Measurements from ENCODE around the gene BCS1L. TPM values are rescaled to one million over a fixed set of nuclear protein-coding genes. Genes with fewer than 3 reads are reported as not detected.
A peak's percentile ranks its signal among the peaks of the same experiment; 100 is the strongest.

BCS1L gene
- total RNA-seq, 2 donors from 2014 or later, result 30.2 to 40.1 TPM

- Histone ChIP-seq H3K4me1 (ENCODE audit: control insufficient read depth in 1 of 2, low read depth in 2 of 2) (peaks cover 3 to 19% of the 10 kb centered on the region in 2 donors), H3K4me3 (peak overlapping the region; percentile 93), H3K36me3 (peaks cover 23% of the 10 kb centered on the region), H3K9me3 (no peaks in the 10 kb centered on the region), H3K27ac (peak overlapping the region; percentile 36 to 54), H3K27me3 (replicated peaks; ENCODE audit: insufficient read depth) (no peaks in the 10 kb centered on the region)
- TF ChIP-seq, protein P1, sequence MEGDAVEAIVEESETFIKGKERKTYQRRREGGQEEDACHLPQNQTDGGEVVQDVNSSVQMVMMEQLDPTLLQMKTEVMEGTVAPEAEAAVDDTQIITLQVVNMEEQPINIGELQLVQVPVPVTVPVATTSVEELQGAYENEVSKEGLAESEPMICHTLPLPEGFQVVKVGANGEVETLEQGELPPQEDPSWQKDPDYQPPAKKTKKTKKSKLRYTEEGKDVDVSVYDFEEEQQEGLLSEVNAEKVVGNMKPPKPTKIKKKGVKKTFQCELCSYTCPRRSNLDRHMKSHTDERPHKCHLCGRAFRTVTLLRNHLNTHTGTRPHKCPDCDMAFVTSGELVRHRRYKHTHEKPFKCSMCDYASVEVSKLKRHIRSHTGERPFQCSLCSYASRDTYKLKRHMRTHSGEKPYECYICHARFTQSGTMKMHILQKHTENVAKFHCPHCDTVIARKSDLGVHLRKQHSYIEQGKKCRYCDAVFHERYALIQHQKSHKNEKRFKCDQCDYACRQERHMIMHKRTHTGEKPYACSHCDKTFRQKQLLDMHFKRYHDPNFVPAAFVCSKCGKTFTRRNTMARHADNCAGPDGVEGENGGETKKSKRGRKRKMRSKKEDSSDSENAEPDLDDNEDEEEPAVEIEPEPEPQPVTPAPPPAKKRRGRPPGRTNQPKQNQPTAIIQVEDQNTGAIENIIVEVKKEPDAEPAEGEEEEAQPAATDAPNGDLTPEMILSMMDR (IDR thresholded peaks at IDR 0.05), result no peak
- DNase-seq (ENCODE audit: low spot score) (no peak), ATAC-seq (ENCODE audit: insufficient number of reproducible peaks, low FRiP score, low read depth) (no peak)
Measured at GRCh38 chr2:218658671-218659257, 719 bp upstream of the BCS1L start.

DNA sequence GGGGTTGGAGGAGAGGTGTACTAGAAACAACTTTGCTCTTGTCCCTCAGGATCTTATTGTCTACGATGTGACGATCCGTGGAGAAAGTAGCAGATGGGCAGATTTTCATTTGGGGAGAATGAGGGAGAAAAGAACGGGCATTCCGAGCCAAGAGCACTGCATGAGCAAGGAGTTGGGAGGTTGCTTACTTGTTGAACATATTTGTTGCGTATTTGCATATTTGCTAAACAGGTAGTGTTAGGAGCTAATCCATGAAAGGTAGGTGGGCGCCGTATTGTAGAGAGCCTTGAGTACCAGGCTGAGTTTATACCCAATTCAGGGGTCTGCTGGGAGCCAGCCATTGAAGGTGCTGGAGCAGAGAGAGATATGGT is 490 bp downstream of the BCS1L start:
- Histone ChIP-seq H3K36me3 (peaks cover 31% of the 10 kb centered on the region), H3K4me1 (ENCODE audit: control insufficient read depth in 1 of 2, low read depth in 2 of 2) (peaks cover 3 to 19% of the 10 kb centered on the region in 2 donors), H3K27me3 (replicated peaks; ENCODE audit: insufficient read depth) (no peaks in the 10 kb centered on the region), H3K9me3 (no peaks in the 10 kb centered on the region), H3K27ac (peak overlapping the region in 1 of 2 donors; percentile 54), H3K4me3 (peak overlapping the region; percentile 93)
- DNase-seq (ENCODE audit: low spot score) (no peak), ATAC-seq (ENCODE audit: insufficient number of reproducible peaks, low FRiP score, low read depth) (no peak)
- TF ChIP-seq, protein P1 (IDR thresholded peaks at IDR 0.05), result no peak

GRCh38 chr2:218662377-218662776 is 2.9 kb downstream of the BCS1L start:
- H3K27me3 ChIP-seq (replicated peaks; ENCODE audit: insufficient read depth), result no peaks in the 10 kb centered on the region
- H3K4me1 ChIP-seq (ENCODE audit: control insufficient read depth in 1 of 2, low read depth in 2 of 2), result peaks cover 3 to 19% of the 10 kb centered on the region in 2 donors
- no peaks in the 10 kb centered on the region for H3K9me3 ChIP-seq
- no peak overlapping the region for H3K27ac ChIP-seq
- ATAC-seq (ENCODE audit: insufficient number of reproducible peaks, low FRiP score, low read depth), result no peak
- H3K36me3 ChIP-seq, result peaks cover 42% of the 10 kb centered on the region
- H3K4me3 ChIP-seq, result no peak overlapping the region
- no peak for DNase-seq (ENCODE audit: low spot score)
- TF ChIP-seq, protein P1 (IDR thresholded peaks at IDR 0.05), result no peak

DNA sequence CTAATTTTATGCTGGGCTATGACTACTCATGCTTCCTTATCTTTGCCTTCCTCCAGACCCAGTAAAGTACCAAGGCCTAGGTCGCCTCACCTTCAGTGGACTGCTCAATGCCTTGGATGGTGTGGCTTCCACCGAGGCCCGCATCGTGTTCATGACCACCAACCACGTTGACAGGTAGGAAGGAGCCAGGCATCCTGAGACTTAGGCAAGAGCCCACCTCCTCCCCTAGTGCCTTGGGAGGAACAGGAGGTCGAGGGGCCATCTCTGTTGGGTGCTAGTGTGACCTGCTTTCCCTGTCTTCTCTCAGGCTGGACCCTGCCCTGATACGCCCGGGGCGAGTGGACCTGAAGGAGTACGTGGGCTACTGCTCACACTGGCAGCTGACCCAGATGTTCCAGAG is 3.3 kb downstream of the BCS1L start:
- peaks cover 47% of the 10 kb centered on the region for H3K36me3 ChIP-seq
- no peak for DNase-seq (ENCODE audit: low spot score)

DNA sequence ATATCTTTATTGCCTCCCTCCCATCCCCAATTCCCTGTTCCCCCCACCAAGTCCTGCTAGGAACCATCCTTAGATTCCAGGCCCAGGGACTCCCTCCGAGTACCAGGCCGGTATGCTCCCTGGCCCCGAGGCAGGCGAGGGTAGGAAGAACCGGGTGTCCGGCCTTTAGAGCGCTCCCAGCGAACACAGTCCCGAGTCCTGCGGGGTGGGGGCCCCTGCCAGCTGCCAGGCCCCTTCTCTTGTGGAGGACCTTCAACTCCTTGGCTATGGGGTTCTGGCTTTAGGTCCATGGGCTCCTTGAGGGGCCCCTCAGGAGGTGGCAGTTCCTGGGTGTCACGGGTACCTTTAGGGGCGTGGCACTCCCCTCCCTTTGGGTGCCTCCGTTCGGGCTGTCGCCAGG is 4.4 kb downstream of the BCS1L start:
- Histone ChIP-seq H3K4me3 (no peak overlapping the region), H3K27me3 (replicated peaks; ENCODE audit: insufficient read depth) (no peaks in the 10 kb centered on the region), H3K36me3 (peaks cover 49% of the 10 kb centered on the region), H3K9me3 (no peaks in the 10 kb centered on the region), H3K4me1 (ENCODE audit: control insufficient read depth in 1 of 2, low read depth in 2 of 2) (peaks cover 0 to 8% of the 10 kb centered on the region in 2 donors), H3K27ac (no peak overlapping the region)
- ATAC-seq (ENCODE audit: insufficient number of reproducible peaks, low FRiP score, low read depth), result no peak
- TF ChIP-seq, protein P1 (IDR thresholded peaks at IDR 0.05), result no peak
- DNase-seq (ENCODE audit: low spot score), result no peak

More for the DNA sequence above, 3.3 kb downstream of the BCS1L start:
- TF ChIP-seq, protein P1 (IDR thresholded peaks at IDR 0.05), result no peak
- no peaks in the 10 kb centered on the region for H3K9me3 ChIP-seq
- no peak overlapping the region for H3K4me3 ChIP-seq
- no peak for ATAC-seq (ENCODE audit: insufficient number of reproducible peaks, low FRiP score, low read depth)
- H3K27me3 ChIP-seq (replicated peaks; ENCODE audit: insufficient read depth), result no peaks in the 10 kb centered on the region
- H3K4me1 ChIP-seq (ENCODE audit: control insufficient read depth in 1 of 2, low read depth in 2 of 2), result peaks cover 3 to 19% of the 10 kb centered on the region in 2 donors
- H3K27ac ChIP-seq, result no peak overlapping the region

All from thoracic aorta (tissue), 2 donors.